Bronchial epithelial cell (primary cell): ENCODE data around the gene KAT8. TPM values are rescaled to one million over a fixed set of nuclear protein-coding genes. Genes with fewer than 3 reads are reported as not detected.

Experiments
- DNase-seq: peaks from one replicate; pipeline ENCODE4 v3.0.0-alpha.2; 2010; ENCODE audit warnings: low read depth
- FAIRE-seq: peaks from 2 replicates; lab custom pipeline; 2011; peaks lifted over from hg19 to GRCh38; lab: Jason Lieb, UNC
- H3K27me3 ChIP-seq: 2 replicates; pipeline ENCODE4 v1.5.1; 2011; ENCODE audit warnings: low read length; ENCODE audit not compliant: control insufficient read depth, insufficient read depth
- H3K36me3 ChIP-seq: 2 replicates; pipeline ENCODE4 v1.5.1; 2011; ENCODE audit warnings: low read length; ENCODE audit not compliant: control insufficient read depth, insufficient read depth
- H3K4me3 ChIP-seq: 2 replicates; pipeline ENCODE4 v1.5.1; 2011; ENCODE audit warnings: mild to moderate bottlenecking, low read depth, low read length, control low read depth
- CTCF ChIP-seq: IDR thresholded peaks from 2 replicates; pipeline ENCODE4 v1.5.1; 2011; ENCODE audit warnings: mild to moderate bottlenecking, moderate library complexity, low read length, control low read depth, inconsistent platforms; ENCODE audit not compliant: insufficient read depth, severe bottlenecking
- total RNA-seq: library from RNA; depleted of rRNA; stranded (reverse); fragments of >200 nt; gene quantifications from 2 replicates; pipeline ENCODE4 v1.2.1, GENCODE V29; 2014

The KAT8 gene
- total RNA-seq, 1 donor from 2014 or later: 54.5 TPM

- Histone ChIP-seq H3K36me3 (peaks cover 24% of the 10 kb centered on the region), H3K4me3 (no peak overlapping the region), H3K27me3 (no peaks in the 10 kb centered on the region)
- no peak for TF ChIP-seq CTCF
- no peak for DNase-seq
- FAIRE-seq: no peak
Observed at GRCh38 chr16:31083081-31083480, 34.4 kb upstream of the KAT8 start.

- FAIRE-seq: no peak
- Histone ChIP-seq H3K36me3 (peaks cover 21% of the 10 kb centered on the region), H3K4me3 (no peak overlapping the region), H3K27me3 (no peaks in the 10 kb centered on the region)
- TF ChIP-seq CTCF: no peak
- DNase-seq: no peak
Observed at GRCh38 chr16:31083556-31083955, 33.9 kb upstream of the KAT8 start.

GRCh38 chr16:31083981-31084380, 33.5 kb upstream of the KAT8 start:
- Histone ChIP-seq H3K4me3 (no peak overlapping the region), H3K27me3 (no peaks in the 10 kb centered on the region), H3K36me3 (peaks cover 18% of the 10 kb centered on the region)
- no peak for FAIRE-seq
- TF ChIP-seq CTCF: no peak
- no peak for DNase-seq

GRCh38 chr16:31084584-31085302, 32.7 kb upstream of the KAT8 start:
- DNase-seq (no peak), FAIRE-seq (no peak)
- Histone ChIP-seq H3K36me3 (peaks cover 15% of the 10 kb centered on the region), H3K27me3 (no peaks in the 10 kb centered on the region), H3K4me3 (no peak overlapping the region)
- TF ChIP-seq CTCF: no peak

GRCh38 chr16:31085411-31085810, 32.1 kb upstream of the KAT8 start:
- H3K36me3 ChIP-seq: peaks cover 13% of the 10 kb centered on the region
- H3K27me3 ChIP-seq: no peaks in the 10 kb centered on the region
- no peak overlapping the region for H3K4me3 ChIP-seq
- DNase-seq (no peak), FAIRE-seq (no peak)
- no peak for TF ChIP-seq CTCF
